WTC11 (cell line): ENCODE data around the gene FBN2. TPM values are rescaled to one million over a fixed set of nuclear protein-coding genes. Genes with fewer than 3 reads are reported as not detected.

Source experiments
- ATF1 ChIP-seq: sonication (generic); formaldehyde crosslinking; IDR thresholded peaks from 2 replicates; pipeline ENCODE4 v1.8.1; 2023; ENCODE audit warnings: mild to moderate bottlenecking, moderate library complexity, missing genetic modification reagents
- FOXP1 ChIP-seq: sonication (generic); formaldehyde crosslinking; IDR thresholded peaks from 2 replicates; pipeline ENCODE4 v1.8.0; 2022; ENCODE audit warnings: missing genetic modification reagents, mild to moderate bottlenecking, moderate library complexity, borderline replicate concordance
- NR1H2 ChIP-seq: sonication (generic); formaldehyde crosslinking; IDR thresholded peaks from 2 replicates; pipeline ENCODE4 v1.9.0; 2021; ENCODE audit warnings: mild to moderate bottlenecking, moderate library complexity, missing genetic modification reagents
- NR2C2 ChIP-seq: sonication (generic); formaldehyde crosslinking; IDR thresholded peaks from 2 replicates; pipeline ENCODE4 v1.8.0; 2022; ENCODE audit warnings: mild to moderate bottlenecking, missing genetic modification reagents
- NR3C1 ChIP-seq: sonication (generic); formaldehyde crosslinking; conservative IDR thresholded peaks from 2 replicates; pipeline ENCODE4 v1.8.1; 2023; ENCODE audit warnings: low read depth, mild to moderate bottlenecking, missing genetic modification reagents
- TEAD4 ChIP-seq: sonication (generic); formaldehyde crosslinking; IDR thresholded peaks from 2 replicates; pipeline ENCODE4 v1.8.0; 2022; ENCODE audit warnings: mild to moderate bottlenecking, missing genetic modification reagents
- ZBTB21 ChIP-seq: sonication (generic); formaldehyde crosslinking; IDR thresholded peaks from 2 replicates; pipeline ENCODE4 v1.8.1; 2023; ENCODE audit warnings: mild to moderate bottlenecking, missing genetic modification reagents, borderline replicate concordance
- ZNF317 ChIP-seq: sonication (generic); formaldehyde crosslinking; IDR thresholded peaks from 2 replicates; pipeline ENCODE4 v1.8.1; 2023; ENCODE audit warnings: low read depth, mild to moderate bottlenecking, moderate library complexity, missing genetic modification reagents, borderline replicate concordance
- ZNF416 ChIP-seq: fragments of 250-450 bp; sonication (Bioruptor Pico); IDR thresholded peaks from 2 replicates; pipeline ENCODE4 v1.9.0; 2021; ENCODE audit warnings: mild to moderate bottlenecking, inconsistent platforms
- ZNF423 ChIP-seq: fragments of 250-450 bp; sonication (Bioruptor Pico); IDR thresholded peaks from 2 replicates; pipeline ENCODE4 v2.1.2; 2022; ENCODE audit warnings: mild to moderate bottlenecking, moderate library complexity
- total RNA-seq: library from RNA; stranded (reverse); gene quantifications from 3 replicates; pipeline ENCODE4 v1.2.3, GENCODE V29; 2021
- TF ChIP-seq, protein P1 (sequence below): sonication (generic); formaldehyde crosslinking; IDR thresholded peaks from 2 replicates; pipeline ENCODE4 v1.8.0; 2022; ENCODE audit warnings: mild to moderate bottlenecking, missing genetic modification reagents
- TF ChIP-seq, protein P2 (sequence below): sonication (generic); formaldehyde crosslinking; conservative IDR thresholded peaks from 2 replicates; pipeline ENCODE4 v1.8.1; 2023; ENCODE audit warnings: mild to moderate bottlenecking, low read depth, missing genetic modification reagents, moderate library complexity
- TF ChIP-seq, protein P3 (sequence below): sonication (generic); formaldehyde crosslinking; IDR thresholded peaks from 2 replicates; pipeline ENCODE4 v1.8.0; 2022; ENCODE audit warnings: missing genetic modification reagents
- TF ChIP-seq, protein P4 (sequence below): fragments of 250-450 bp; sonication (Bioruptor Pico); IDR thresholded peaks from 2 replicates; pipeline ENCODE4 v1.9.0; 2021; ENCODE audit warnings: mild to moderate bottlenecking
- TF ChIP-seq, protein P5 (sequence below): fragments of 200-600 bp; IDR thresholded peaks from 2 replicates; pipeline ENCODE4 v1.8.0; 2022; ENCODE audit warnings: antibody characterized with exemption
- TF ChIP-seq, protein P6 (sequence below): sonication (generic); formaldehyde crosslinking; IDR thresholded peaks from 2 replicates; pipeline ENCODE4 v1.8.1; 2023; ENCODE audit warnings: mild to moderate bottlenecking, missing genetic modification reagents
- TF ChIP-seq, protein P7 (sequence below): sonication (generic); formaldehyde crosslinking; IDR thresholded peaks from 2 replicates; pipeline ENCODE4 v1.8.0; 2022; ENCODE audit warnings: mild to moderate bottlenecking, missing genetic modification reagents
- TF ChIP-seq, protein P8 (sequence below): sonication (generic); formaldehyde crosslinking; IDR thresholded peaks from 2 replicates; pipeline ENCODE4 v1.8.0; 2023; ENCODE audit warnings: mild to moderate bottlenecking, missing genetic modification reagents
- TF ChIP-seq, protein P9 (sequence below): fragments of 250-450 bp; sonication (Bioruptor Pico); conservative IDR thresholded peaks from 2 replicates; pipeline ENCODE4 v1.9.0; 2021; ENCODE audit warnings: mild to moderate bottlenecking

FBN2 gene
- total RNA-seq, 1 experiment from 2014 or later, result 56.7 TPM

DNA sequence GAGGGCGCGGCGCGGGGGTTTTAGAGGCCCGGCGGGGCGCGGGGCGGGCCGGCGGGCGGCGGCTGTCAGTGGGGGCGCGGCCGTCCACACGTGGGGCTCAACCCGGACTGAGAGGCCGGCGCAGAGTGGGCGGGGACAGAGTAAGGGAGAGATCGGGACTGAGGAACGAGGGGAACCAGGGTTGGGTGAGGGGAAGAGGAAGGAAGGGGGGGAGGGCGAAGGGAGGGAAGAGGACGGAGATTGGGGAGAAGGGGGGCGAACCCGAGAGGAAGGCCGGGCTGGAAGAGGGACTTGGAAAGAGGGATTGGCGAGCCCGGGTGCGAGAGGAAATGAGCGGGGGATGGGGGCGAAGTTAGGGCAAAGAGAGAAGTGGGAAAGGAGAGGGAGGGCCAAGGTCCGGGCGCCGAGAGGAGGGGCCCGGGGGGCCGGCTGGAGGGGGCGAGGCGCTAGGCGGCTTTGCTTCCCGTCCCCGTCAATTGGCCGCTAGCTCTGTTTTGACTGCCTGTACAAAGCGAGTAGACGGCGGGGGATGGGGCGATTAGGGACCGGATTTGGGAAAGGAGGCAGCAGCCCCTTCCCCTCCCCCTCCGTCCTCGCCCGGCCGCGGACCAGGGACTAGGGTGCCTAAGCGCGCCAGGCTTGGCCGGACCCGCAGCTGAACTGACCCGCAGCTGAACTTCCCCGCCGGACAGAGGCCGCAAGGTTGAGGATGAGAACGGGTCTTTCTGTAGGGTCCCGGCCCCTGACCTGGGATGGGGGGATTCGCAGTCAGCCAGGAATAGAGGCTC is 399 bp upstream of the FBN2 start (continued):
- TF ChIP-seq NR1H2 (CRISPR knock-in tag), result no peak
- TF ChIP-seq, protein P1, sequence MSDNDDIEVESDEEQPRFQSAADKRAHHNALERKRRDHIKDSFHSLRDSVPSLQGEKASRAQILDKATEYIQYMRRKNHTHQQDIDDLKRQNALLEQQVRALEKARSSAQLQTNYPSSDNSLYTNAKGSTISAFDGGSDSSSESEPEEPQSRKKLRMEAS (CRISPR knock-in tag), result peak; percentile 33; the same call in 1 of the 2 replicates
- TF ChIP-seq, protein P2, sequence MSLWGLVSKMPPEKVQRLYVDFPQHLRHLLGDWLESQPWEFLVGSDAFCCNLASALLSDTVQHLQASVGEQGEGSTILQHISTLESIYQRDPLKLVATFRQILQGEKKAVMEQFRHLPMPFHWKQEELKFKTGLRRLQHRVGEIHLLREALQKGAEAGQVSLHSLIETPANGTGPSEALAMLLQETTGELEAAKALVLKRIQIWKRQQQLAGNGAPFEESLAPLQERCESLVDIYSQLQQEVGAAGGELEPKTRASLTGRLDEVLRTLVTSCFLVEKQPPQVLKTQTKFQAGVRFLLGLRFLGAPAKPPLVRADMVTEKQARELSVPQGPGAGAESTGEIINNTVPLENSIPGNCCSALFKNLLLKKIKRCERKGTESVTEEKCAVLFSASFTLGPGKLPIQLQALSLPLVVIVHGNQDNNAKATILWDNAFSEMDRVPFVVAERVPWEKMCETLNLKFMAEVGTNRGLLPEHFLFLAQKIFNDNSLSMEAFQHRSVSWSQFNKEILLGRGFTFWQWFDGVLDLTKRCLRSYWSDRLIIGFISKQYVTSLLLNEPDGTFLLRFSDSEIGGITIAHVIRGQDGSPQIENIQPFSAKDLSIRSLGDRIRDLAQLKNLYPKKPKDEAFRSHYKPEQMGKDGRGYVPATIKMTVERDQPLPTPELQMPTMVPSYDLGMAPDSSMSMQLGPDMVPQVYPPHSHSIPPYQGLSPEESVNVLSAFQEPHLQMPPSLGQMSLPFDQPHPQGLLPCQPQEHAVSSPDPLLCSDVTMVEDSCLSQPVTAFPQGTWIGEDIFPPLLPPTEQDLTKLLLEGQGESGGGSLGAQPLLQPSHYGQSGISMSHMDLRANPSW (CRISPR knock-in tag), result no peak
- TF ChIP-seq, protein P3, sequence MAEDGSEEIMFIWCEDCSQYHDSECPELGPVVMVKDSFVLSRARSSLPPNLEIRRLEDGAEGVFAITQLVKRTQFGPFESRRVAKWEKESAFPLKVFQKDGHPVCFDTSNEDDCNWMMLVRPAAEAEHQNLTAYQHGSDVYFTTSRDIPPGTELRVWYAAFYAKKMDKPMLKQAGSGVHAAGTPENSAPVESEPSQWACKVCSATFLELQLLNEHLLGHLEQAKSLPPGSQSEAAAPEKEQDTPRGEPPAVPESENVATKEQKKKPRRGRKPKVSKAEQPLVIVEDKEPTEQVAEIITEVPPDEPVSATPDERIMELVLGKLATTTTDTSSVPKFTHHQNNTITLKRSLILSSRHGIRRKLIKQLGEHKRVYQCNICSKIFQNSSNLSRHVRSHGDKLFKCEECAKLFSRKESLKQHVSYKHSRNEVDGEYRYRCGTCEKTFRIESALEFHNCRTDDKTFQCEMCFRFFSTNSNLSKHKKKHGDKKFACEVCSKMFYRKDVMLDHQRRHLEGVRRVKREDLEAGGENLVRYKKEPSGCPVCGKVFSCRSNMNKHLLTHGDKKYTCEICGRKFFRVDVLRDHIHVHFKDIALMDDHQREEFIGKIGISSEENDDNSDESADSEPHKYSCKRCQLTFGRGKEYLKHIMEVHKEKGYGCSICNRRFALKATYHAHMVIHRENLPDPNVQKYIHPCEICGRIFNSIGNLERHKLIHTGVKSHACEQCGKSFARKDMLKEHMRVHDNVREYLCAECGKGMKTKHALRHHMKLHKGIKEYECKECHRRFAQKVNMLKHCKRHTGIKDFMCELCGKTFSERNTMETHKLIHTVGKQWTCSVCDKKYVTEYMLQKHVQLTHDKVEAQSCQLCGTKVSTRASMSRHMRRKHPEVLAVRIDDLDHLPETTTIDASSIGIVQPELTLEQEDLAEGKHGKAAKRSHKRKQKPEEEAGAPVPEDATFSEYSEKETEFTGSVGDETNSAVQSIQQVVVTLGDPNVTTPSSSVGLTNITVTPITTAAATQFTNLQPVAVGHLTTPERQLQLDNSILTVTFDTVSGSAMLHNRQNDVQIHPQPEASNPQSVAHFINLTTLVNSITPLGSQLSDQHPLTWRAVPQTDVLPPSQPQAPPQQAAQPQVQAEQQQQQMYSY, result no peak
- no peak for TF ChIP-seq ZNF416 (CRISPR knock-in tag)
- TF ChIP-seq ZNF423 (CRISPR knock-in tag), result no peak
- TF ChIP-seq, protein P4, sequence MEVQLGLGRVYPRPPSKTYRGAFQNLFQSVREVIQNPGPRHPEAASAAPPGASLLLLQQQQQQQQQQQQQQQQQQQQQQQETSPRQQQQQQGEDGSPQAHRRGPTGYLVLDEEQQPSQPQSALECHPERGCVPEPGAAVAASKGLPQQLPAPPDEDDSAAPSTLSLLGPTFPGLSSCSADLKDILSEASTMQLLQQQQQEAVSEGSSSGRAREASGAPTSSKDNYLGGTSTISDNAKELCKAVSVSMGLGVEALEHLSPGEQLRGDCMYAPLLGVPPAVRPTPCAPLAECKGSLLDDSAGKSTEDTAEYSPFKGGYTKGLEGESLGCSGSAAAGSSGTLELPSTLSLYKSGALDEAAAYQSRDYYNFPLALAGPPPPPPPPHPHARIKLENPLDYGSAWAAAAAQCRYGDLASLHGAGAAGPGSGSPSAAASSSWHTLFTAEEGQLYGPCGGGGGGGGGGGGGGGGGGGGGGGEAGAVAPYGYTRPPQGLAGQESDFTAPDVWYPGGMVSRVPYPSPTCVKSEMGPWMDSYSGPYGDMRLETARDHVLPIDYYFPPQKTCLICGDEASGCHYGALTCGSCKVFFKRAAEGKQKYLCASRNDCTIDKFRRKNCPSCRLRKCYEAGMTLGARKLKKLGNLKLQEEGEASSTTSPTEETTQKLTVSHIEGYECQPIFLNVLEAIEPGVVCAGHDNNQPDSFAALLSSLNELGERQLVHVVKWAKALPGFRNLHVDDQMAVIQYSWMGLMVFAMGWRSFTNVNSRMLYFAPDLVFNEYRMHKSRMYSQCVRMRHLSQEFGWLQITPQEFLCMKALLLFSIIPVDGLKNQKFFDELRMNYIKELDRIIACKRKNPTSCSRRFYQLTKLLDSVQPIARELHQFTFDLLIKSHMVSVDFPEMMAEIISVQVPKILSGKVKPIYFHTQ (CRISPR knock-in tag), result no peak
- TF ChIP-seq TEAD4, result no peak
- TF ChIP-seq ZBTB21 (CRISPR knock-in tag), result no peak
- TF ChIP-seq, protein P5, sequence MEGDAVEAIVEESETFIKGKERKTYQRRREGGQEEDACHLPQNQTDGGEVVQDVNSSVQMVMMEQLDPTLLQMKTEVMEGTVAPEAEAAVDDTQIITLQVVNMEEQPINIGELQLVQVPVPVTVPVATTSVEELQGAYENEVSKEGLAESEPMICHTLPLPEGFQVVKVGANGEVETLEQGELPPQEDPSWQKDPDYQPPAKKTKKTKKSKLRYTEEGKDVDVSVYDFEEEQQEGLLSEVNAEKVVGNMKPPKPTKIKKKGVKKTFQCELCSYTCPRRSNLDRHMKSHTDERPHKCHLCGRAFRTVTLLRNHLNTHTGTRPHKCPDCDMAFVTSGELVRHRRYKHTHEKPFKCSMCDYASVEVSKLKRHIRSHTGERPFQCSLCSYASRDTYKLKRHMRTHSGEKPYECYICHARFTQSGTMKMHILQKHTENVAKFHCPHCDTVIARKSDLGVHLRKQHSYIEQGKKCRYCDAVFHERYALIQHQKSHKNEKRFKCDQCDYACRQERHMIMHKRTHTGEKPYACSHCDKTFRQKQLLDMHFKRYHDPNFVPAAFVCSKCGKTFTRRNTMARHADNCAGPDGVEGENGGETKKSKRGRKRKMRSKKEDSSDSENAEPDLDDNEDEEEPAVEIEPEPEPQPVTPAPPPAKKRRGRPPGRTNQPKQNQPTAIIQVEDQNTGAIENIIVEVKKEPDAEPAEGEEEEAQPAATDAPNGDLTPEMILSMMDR, result no peak
- no peak for TF ChIP-seq NR3C1
- TF ChIP-seq, protein P6, sequence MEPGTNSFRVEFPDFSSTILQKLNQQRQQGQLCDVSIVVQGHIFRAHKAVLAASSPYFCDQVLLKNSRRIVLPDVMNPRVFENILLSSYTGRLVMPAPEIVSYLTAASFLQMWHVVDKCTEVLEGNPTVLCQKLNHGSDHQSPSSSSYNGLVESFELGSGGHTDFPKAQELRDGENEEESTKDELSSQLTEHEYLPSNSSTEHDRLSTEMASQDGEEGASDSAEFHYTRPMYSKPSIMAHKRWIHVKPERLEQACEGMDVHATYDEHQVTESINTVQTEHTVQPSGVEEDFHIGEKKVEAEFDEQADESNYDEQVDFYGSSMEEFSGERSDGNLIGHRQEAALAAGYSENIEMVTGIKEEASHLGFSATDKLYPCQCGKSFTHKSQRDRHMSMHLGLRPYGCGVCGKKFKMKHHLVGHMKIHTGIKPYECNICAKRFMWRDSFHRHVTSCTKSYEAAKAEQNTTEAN (CRISPR knock-in tag), result no peak
- TF ChIP-seq, protein P7, sequence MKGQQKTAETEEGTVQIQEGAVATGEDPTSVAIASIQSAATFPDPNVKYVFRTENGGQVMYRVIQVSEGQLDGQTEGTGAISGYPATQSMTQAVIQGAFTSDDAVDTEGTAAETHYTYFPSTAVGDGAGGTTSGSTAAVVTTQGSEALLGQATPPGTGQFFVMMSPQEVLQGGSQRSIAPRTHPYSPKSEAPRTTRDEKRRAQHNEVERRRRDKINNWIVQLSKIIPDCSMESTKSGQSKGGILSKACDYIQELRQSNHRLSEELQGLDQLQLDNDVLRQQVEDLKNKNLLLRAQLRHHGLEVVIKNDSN, result 0 out of 2 replicates have a peak, but pooled peaks have one; percentile 12
- TF ChIP-seq ZNF317 (CRISPR knock-in tag), result no peak
- TF ChIP-seq, protein P8, sequence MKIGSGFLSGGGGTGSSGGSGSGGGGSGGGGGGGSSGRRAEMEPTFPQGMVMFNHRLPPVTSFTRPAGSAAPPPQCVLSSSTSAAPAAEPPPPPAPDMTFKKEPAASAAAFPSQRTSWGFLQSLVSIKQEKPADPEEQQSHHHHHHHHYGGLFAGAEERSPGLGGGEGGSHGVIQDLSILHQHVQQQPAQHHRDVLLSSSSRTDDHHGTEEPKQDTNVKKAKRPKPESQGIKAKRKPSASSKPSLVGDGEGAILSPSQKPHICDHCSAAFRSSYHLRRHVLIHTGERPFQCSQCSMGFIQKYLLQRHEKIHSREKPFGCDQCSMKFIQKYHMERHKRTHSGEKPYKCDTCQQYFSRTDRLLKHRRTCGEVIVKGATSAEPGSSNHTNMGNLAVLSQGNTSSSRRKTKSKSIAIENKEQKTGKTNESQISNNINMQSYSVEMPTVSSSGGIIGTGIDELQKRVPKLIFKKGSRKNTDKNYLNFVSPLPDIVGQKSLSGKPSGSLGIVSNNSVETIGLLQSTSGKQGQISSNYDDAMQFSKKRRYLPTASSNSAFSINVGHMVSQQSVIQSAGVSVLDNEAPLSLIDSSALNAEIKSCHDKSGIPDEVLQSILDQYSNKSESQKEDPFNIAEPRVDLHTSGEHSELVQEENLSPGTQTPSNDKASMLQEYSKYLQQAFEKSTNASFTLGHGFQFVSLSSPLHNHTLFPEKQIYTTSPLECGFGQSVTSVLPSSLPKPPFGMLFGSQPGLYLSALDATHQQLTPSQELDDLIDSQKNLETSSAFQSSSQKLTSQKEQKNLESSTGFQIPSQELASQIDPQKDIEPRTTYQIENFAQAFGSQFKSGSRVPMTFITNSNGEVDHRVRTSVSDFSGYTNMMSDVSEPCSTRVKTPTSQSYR (CRISPR knock-in tag), result peak; percentile 93
- no peak for TF ChIP-seq FOXP1 (CRISPR knock-in tag)
- no peak for TF ChIP-seq NR2C2 (CRISPR knock-in tag)
- no peak for TF ChIP-seq ATF1 (CRISPR knock-in tag)
- TF ChIP-seq, protein P9, sequence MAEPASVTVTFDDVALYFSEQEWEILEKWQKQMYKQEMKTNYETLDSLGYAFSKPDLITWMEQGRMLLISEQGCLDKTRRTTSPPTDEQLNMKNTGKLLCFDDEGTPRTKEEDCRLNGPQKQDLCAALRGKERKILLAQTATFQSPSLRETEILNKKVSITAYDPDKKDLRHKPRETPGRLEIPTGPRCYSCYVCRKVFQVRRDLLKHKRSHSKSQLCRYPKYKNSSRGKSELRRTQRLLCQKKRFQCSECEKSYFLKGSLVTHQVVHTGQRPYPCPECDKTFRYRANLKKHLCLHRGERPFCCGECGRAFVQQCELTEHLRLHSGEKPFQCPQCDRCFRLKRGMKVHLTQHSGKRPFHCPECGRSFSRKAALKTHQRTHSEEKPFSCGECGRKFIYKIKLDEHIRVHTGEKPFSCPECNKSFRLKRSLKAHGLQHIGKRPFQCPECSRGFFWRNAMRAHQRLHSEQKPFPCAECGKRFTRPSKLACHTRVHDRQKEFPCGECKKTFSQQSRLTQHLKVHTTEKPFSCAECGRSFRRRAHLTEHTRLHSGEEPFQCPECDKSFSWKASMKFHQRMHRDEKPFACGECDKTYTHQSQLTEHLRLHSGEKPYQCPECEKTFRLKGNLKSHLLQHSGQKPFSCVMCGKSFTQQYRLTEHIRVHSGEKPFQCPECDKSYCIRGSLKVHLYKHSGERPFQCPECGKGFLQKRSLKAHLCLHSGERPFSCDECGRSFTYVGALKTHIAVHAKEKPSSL (CRISPR knock-in tag), result no peak
